Trophoblast cell (in vitro differentiated cells and primary cell): Measurements from ENCODE around the gene KCMF1.
A peak's percentile ranks its signal among the peaks of the same experiment; 100 is the strongest.

ENCODE experiments used
- DNase-seq, 2 donors: peaks; one replicate each; pipeline ENCODE4 v3.0.0-alpha.2; 2016
- H2AFZ ChIP-seq: 2 replicates; pipeline ENCODE4 v1.6.1; 2013; ENCODE audit warnings: low read length, moderate library complexity, mild to moderate bottlenecking; ENCODE audit not compliant: insufficient read depth, poor library complexity
- H2AK5ac ChIP-seq: 2 replicates; pipeline ENCODE4 v1.6.1; 2013; ENCODE audit warnings: mild to moderate bottlenecking, low read length
- H2BK120ac ChIP-seq: 2 replicates; pipeline ENCODE4 v1.6.1; 2013; ENCODE audit warnings: low read length, mild to moderate bottlenecking, moderate library complexity; ENCODE audit not compliant: insufficient read depth, poor library complexity
- H2BK12ac ChIP-seq: 2 replicates; pipeline ENCODE4 v1.6.1; 2013; ENCODE audit warnings: mild to moderate bottlenecking, low read length, moderate library complexity
- H2BK5ac ChIP-seq: 2 replicates; pipeline ENCODE4 v1.6.1; 2013; ENCODE audit warnings: low read length, low read depth, moderate library complexity, mild to moderate bottlenecking; ENCODE audit not compliant: poor library complexity
- H3K14ac ChIP-seq: 2 replicates; pipeline ENCODE4 v1.6.1; 2013; ENCODE audit warnings: mild to moderate bottlenecking, low read length
- H3K18ac ChIP-seq: 2 replicates; pipeline ENCODE4 v1.6.1; 2013; ENCODE audit warnings: mild to moderate bottlenecking, low read length
- H3K23ac ChIP-seq: 2 replicates; pipeline ENCODE4 v1.6.1; 2013; ENCODE audit warnings: low read length
- H3K27ac ChIP-seq: 2 replicates; pipeline ENCODE4 v1.5.1; 2013; ENCODE audit warnings: low read depth, mild to moderate bottlenecking, inconsistent platforms, low read length, moderate library complexity
- H3K27me3 ChIP-seq: 2 replicates; pipeline ENCODE4 v1.6.1; 2013; ENCODE audit warnings: inconsistent platforms, mild to moderate bottlenecking, low read length, moderate library complexity; ENCODE audit not compliant: insufficient read depth
- H3K36me3 ChIP-seq, 2 experiments: 1 replicate in 1 of 2; 2 replicates in 1 of 2; pipeline ENCODE4 v1.6.1; 2013; ENCODE audit warnings: low read length in 2 of 2, mild to moderate bottlenecking in 2 of 2, moderate library complexity in 1 of 2; ENCODE audit not compliant: insufficient read depth in 2 of 2, control insufficient read depth in 1 of 2
- H3K4ac ChIP-seq: 2 replicates; pipeline ENCODE4 v1.6.1; 2013; ENCODE audit warnings: low read depth, mild to moderate bottlenecking, low read length, moderate library complexity
- H3K4me1 ChIP-seq, 2 experiments: 1 replicate in 1 of 2; 2 replicates in 1 of 2; pipeline ENCODE4 v1.6.1; 2013; ENCODE audit warnings: low read length in 2 of 2, mild to moderate bottlenecking in 2 of 2, moderate library complexity in 1 of 2; ENCODE audit not compliant: insufficient read depth in 2 of 2, control insufficient read depth in 1 of 2
- H3K4me2 ChIP-seq: 2 replicates; pipeline ENCODE4 v1.6.1; 2013; ENCODE audit warnings: inconsistent platforms, mild to moderate bottlenecking, low read length, moderate library complexity
- H3K4me3 ChIP-seq: 2 replicates; pipeline ENCODE4 v1.5.1; 2013; ENCODE audit warnings: mild to moderate bottlenecking, low read depth, low read length, inconsistent platforms
- H3K79me1 ChIP-seq: one replicate; pipeline ENCODE4 v1.6.1; 2013; ENCODE audit warnings: low read length
- H3K79me2 ChIP-seq: 2 replicates; pipeline ENCODE4 v1.6.1; 2013; ENCODE audit warnings: low read length, mild to moderate bottlenecking; ENCODE audit not compliant: control insufficient read depth, insufficient read depth, poor library complexity
- H3K9ac ChIP-seq: 2 replicates; pipeline ENCODE4 v1.6.1; 2013; ENCODE audit warnings: mild to moderate bottlenecking, low read length
- H3K9me3 ChIP-seq: 2 replicates; pipeline ENCODE4 v1.6.1; 2013; ENCODE audit warnings: low read depth, mild to moderate bottlenecking, control low read depth, inconsistent platforms, low read length; ENCODE audit not compliant: insufficient read depth
- H4K12ac ChIP-seq: 2 replicates; pipeline ENCODE4 v1.6.1; 2013; ENCODE audit warnings: low read depth, mild to moderate bottlenecking, low read length, moderate library complexity
- H4K8ac ChIP-seq: 2 replicates; pipeline ENCODE4 v1.6.1; 2013; ENCODE audit warnings: low read depth, mild to moderate bottlenecking, low read length, moderate library complexity
- H4K91ac ChIP-seq: one replicate; pipeline ENCODE4 v1.6.1; 2013; ENCODE audit warnings: low read depth, mild to moderate bottlenecking, low read length, moderate library complexity
- WGBS: extraction: QIAGEN DNeasy Blood & Tissue Kit; methylation state at CpG from one replicate; pipeline ENCODE4 v1.1.7; 2013; ENCODE audit warnings: missing lambda C conversion rate; ENCODE audit not compliant: insufficient read length, insufficient coverage; ENCODE audit errors: extremely low coverage; 5-methylcytosine and 5-hydroxymethylcytosine counted together

The KCMF1 gene

GRCh38 chr2:84962917-84963316 is 8.0 kb upstream of the KCMF1 start:
- no peak overlapping the region for H2BK5ac ChIP-seq
- no peak overlapping the region for H2BK12ac ChIP-seq
- no CpG with 5 or more reads among the region's 4 CpGs for WGBS
- H2AK5ac ChIP-seq = no peak overlapping the region
- H3K36me3 ChIP-seq = peaks cover 0 to 4% of the 10 kb centered on the region in 2 experiments
- no peak overlapping the region for H3K27ac ChIP-seq
- H2AFZ ChIP-seq = no peak overlapping the region
- H3K4me2 ChIP-seq = no peak overlapping the region
- no peak overlapping the region for H4K91ac ChIP-seq
- no peak overlapping the region for H3K9ac ChIP-seq
- H3K4me1 ChIP-seq = peaks cover 12 to 21% of the 10 kb centered on the region in 2 experiments
- peaks cover 3% of the 10 kb centered on the region for H3K79me1 ChIP-seq
- DNase-seq = no peak
- no peak overlapping the region for H4K8ac ChIP-seq
- no peaks in the 10 kb centered on the region for H3K27me3 ChIP-seq
- no peaks in the 10 kb centered on the region for H3K79me2 ChIP-seq
- H3K23ac ChIP-seq = no peak overlapping the region
- no peak overlapping the region for H4K12ac ChIP-seq
- H3K14ac ChIP-seq = no peak overlapping the region
- H2BK120ac ChIP-seq = no peak overlapping the region
- no peak overlapping the region for H3K4ac ChIP-seq
- H3K9me3 ChIP-seq = no peaks in the 10 kb centered on the region
- no peak overlapping the region for H3K4me3 ChIP-seq
- no peak overlapping the region for H3K18ac ChIP-seq

- no CpG with 5 or more reads among the region's 2 CpGs for WGBS
- Histone ChIP-seq H3K27me3 (no peaks in the 10 kb centered on the region), H3K9ac (no peak overlapping the region)
These were observed 7.7 kb upstream of the KCMF1 start for GRCh38 chr2:84963323-84963691.

GRCh38 chr2:84963692-84964405 is 7.1 kb upstream of the KCMF1 start:
- no peaks in the 10 kb centered on the region for H3K9me3 ChIP-seq
- H3K79me1 ChIP-seq = peaks cover 3% of the 10 kb centered on the region
- H3K36me3 ChIP-seq = peaks cover 0 to 4% of the 10 kb centered on the region in 2 experiments
- H3K23ac ChIP-seq = no peak overlapping the region
- peaks cover 12 to 16% of the 10 kb centered on the region in 2 experiments for H3K4me1 ChIP-seq
- H3K4me2 ChIP-seq = no peak overlapping the region
- H3K4ac ChIP-seq = no peak overlapping the region
- H2BK5ac ChIP-seq = no peak overlapping the region
- no peak overlapping the region for H3K9ac ChIP-seq
- H3K4me3 ChIP-seq = no peak overlapping the region
- H4K12ac ChIP-seq = no peak overlapping the region
- no peak overlapping the region for H3K27ac ChIP-seq
- peak; percentile 42 to 63 for DNase-seq
- no peaks in the 10 kb centered on the region for H3K79me2 ChIP-seq
- WGBS = no CpG with 5 or more reads among the region's 9 CpGs
- no peak overlapping the region for H4K91ac ChIP-seq
- H3K18ac ChIP-seq = no peak overlapping the region
- peak overlapping the region; percentile 29 for H2AK5ac ChIP-seq
- no peak overlapping the region for H2BK12ac ChIP-seq
- no peak overlapping the region for H4K8ac ChIP-seq
- H2AFZ ChIP-seq = no peak overlapping the region
- H3K14ac ChIP-seq = no peak overlapping the region
- no peaks in the 10 kb centered on the region for H3K27me3 ChIP-seq
- H2BK120ac ChIP-seq = no peak overlapping the region

More at GRCh38 chr2:84963323-84963691, 7.7 kb upstream of the KCMF1 start:
- H4K8ac ChIP-seq = no peak overlapping the region
- no peak overlapping the region for H2BK120ac ChIP-seq
- H3K18ac ChIP-seq = no peak overlapping the region
- H4K91ac ChIP-seq = no peak overlapping the region
- H3K79me2 ChIP-seq = no peaks in the 10 kb centered on the region
- H2AK5ac ChIP-seq = peak overlapping the region; percentile 29
- H3K4me1 ChIP-seq = peaks cover 12 to 20% of the 10 kb centered on the region in 2 experiments
- no peak overlapping the region for H3K4ac ChIP-seq
- peaks cover 3% of the 10 kb centered on the region for H3K79me1 ChIP-seq
- peaks cover 0 to 4% of the 10 kb centered on the region in 2 experiments for H3K36me3 ChIP-seq
- no peak overlapping the region for H3K23ac ChIP-seq
- H3K9me3 ChIP-seq = no peaks in the 10 kb centered on the region
- no peak overlapping the region for H3K4me3 ChIP-seq
- H3K14ac ChIP-seq = no peak overlapping the region
- H2BK12ac ChIP-seq = no peak overlapping the region
- H3K27ac ChIP-seq = no peak overlapping the region
- no peak overlapping the region for H4K12ac ChIP-seq
- H2BK5ac ChIP-seq = no peak overlapping the region
- no peak overlapping the region for H2AFZ ChIP-seq
- no peak for DNase-seq
- H3K4me2 ChIP-seq = no peak overlapping the region

GRCh38 chr2:84964406-84965191 is 6.4 kb upstream of the KCMF1 start:
- Histone ChIP-seq H4K91ac (no peak overlapping the region), H3K4me1 (peaks cover 9 to 10% of the 10 kb centered on the region in 2 experiments), H2AFZ (no peak overlapping the region), H3K4me2 (no peak overlapping the region), H2AK5ac (no peak overlapping the region), H4K8ac (no peak overlapping the region), H3K27me3 (no peaks in the 10 kb centered on the region), H3K23ac (no peak overlapping the region), H2BK12ac (no peak overlapping the region), H3K4ac (no peak overlapping the region), H2BK5ac (no peak overlapping the region), H3K4me3 (no peak overlapping the region), H3K79me1 (no peaks in the 10 kb centered on the region), H3K9me3 (no peaks in the 10 kb centered on the region), H3K18ac (no peak overlapping the region), H4K12ac (no peak overlapping the region), H3K9ac (no peak overlapping the region), H3K36me3 (peaks cover 0 to 4% of the 10 kb centered on the region in 2 experiments), H2BK120ac (no peak overlapping the region), H3K14ac (no peak overlapping the region), H3K79me2 (peaks cover 2% of the 10 kb centered on the region), H3K27ac (no peak overlapping the region)
- peak in 1 of 2 donors; percentile 32 for DNase-seq
- WGBS = no CpG with 5 or more reads among the region's 9 CpGs
